Stimulated activated CD4-positive, alpha-beta T cell treated with anti-CD3 and anti-CD28 coated beads, Interleukin-15, amount 100 ng/mL, for 48 hours (primary cell): ENCODE measurements around the gene ANKRD39.
"Not testable (repeated sequence)": the region's sequence is repeated elsewhere in the genome, so short reads cannot be mapped to it uniquely, and the experiment has no call there.

ENCODE experiments used
- DNase-seq, 2 donors: peaks; one replicate each; pipeline ENCODE4 v3.0.0-alpha.2; 2020; ENCODE audit warnings: low read depth in 2 of 2

The ANKRD39 gene

GRCh38 chr2:96808176-96808837 lies 49.5 kb downstream of the ANKRD39 start:
- DNase-seq: no peak

- no peak for DNase-seq
Observed at GRCh38 chr2:96807127-96807471, 50.7 kb downstream of the ANKRD39 start.

- DNase-seq: no peak
Observed at GRCh38 chr2:96806468-96807126, 51.2 kb downstream of the ANKRD39 start.

GRCh38 chr2:96805946-96806345 lies 51.9 kb downstream of the ANKRD39 start:
- DNase-seq: not testable (repeated sequence)

GRCh38 chr2:96804986-96805385 lies 52.8 kb downstream of the ANKRD39 start:
- DNase-seq: no peak

GRCh38 chr2:96802721-96803120 lies 55.1 kb downstream of the ANKRD39 start:
- no peak for DNase-seq

GRCh38 chr2:96801786-96802595 lies 55.8 kb downstream of the ANKRD39 start:
- DNase-seq: peak; percentile 37 to 61

GRCh38 chr2:96801005-96801785 lies 56.6 kb downstream of the ANKRD39 start:
- peak; percentile 55 to 75 for DNase-seq

GRCh38 chr2:96800061-96801004 lies 57.5 kb downstream of the ANKRD39 start:
- DNase-seq: no peak

- DNase-seq: no peak
Observed at GRCh38 chr2:96799623-96799935, 58.2 kb downstream of the ANKRD39 start.

- DNase-seq: no peak
Observed at GRCh38 chr2:96798733-96799622, 58.8 kb downstream of the ANKRD39 start.
